Fibroblast of lung (primary cell): ENCODE data around the gene ZXDC. TPM values are rescaled to one million over a fixed set of nuclear protein-coding genes. Genes with fewer than 3 reads are reported as not detected.

Source experiments
- DNase-seq, 2 donors: peaks; one replicate each; pipeline versions ENCODE4 v3.0.0 to v3.0.0-alpha.2; 2010; ENCODE audit warnings: low read depth in 2 of 2
- H2AFZ ChIP-seq: 2 replicates; pipeline ENCODE4 v1.5.1; 2012; ENCODE audit warnings: low read length, control low read depth, inconsistent platforms
- H3K27ac ChIP-seq: 2 replicates; pipeline ENCODE4 v1.5.1; 2011; ENCODE audit warnings: low read length, control low read depth; ENCODE audit not compliant: insufficient read depth
- H3K27me3 ChIP-seq: 2 replicates; pipeline ENCODE4 v1.5.1; 2011; ENCODE audit warnings: mild to moderate bottlenecking, low read length; ENCODE audit not compliant: control insufficient read depth, insufficient read depth
- H3K36me3 ChIP-seq: 2 replicates; pipeline ENCODE4 v1.5.1; 2011; ENCODE audit warnings: low read length; ENCODE audit not compliant: control insufficient read depth, insufficient read depth
- H3K4me1 ChIP-seq: 2 replicates; pipeline ENCODE4 v1.5.1; 2011; ENCODE audit warnings: low read length; ENCODE audit not compliant: control insufficient read depth, insufficient read depth; ENCODE audit errors: extremely low read depth
- H3K4me2 ChIP-seq: 2 replicates; pipeline ENCODE4 v1.5.1; 2011; ENCODE audit warnings: low read length, control low read depth; ENCODE audit not compliant: insufficient read depth; ENCODE audit errors: extremely low read depth
- H3K4me3 ChIP-seq, 4 experiments: fragments of 200-600 bp in 1 of 4; sonication (generic) in 1 of 4; replicated peaks in 1 of 4; 2 replicates each; pipeline ENCODE4 v1.5.1; 2011 to 2016; ENCODE audit warnings: low read length in 4 of 4, low read depth in 3 of 4, mild to moderate bottlenecking in 3 of 4, control low read depth in 2 of 4, inconsistent platforms in 1 of 4, mixed read lengths in 1 of 4; ENCODE audit not compliant: insufficient read depth in 1 of 4; ENCODE audit errors: control extremely low read depth in 1 of 4
- H3K79me2 ChIP-seq: 2 replicates; pipeline ENCODE4 v1.5.1; 2012; ENCODE audit warnings: mild to moderate bottlenecking, low read length, inconsistent platforms; ENCODE audit not compliant: control insufficient read depth, insufficient read depth
- H3K9ac ChIP-seq: 2 replicates; pipeline ENCODE4 v1.5.1; 2011; ENCODE audit warnings: mild to moderate bottlenecking, low read length, control low read depth; ENCODE audit not compliant: insufficient read depth
- H3K9me3 ChIP-seq: 2 replicates; pipeline ENCODE4 v1.5.1; 2012; ENCODE audit warnings: low read depth, low read length; ENCODE audit not compliant: control insufficient read depth, insufficient read depth
- H4K20me1 ChIP-seq: 2 replicates; pipeline ENCODE4 v1.5.1; 2011; ENCODE audit warnings: low read length; ENCODE audit not compliant: control insufficient read depth, insufficient read depth; ENCODE audit errors: extremely low read depth
- CTCF ChIP-seq, 2 donors: IDR thresholded peaks in 1 of 2; conservative IDR thresholded peaks in 1 of 2; 1 replicate in 1 of 2; 2 replicates in 1 of 2; pipeline ENCODE4 v1.5.1; 2011 to 2012; ENCODE audit warnings: low read length in 2 of 2, control low read depth in 1 of 2, inconsistent platforms in 1 of 2, low read depth in 1 of 2, mild to moderate bottlenecking in 1 of 2
- EZH2 ChIP-seq: IDR thresholded peaks from 2 replicates; pipeline ENCODE4 v1.5.1; 2012; ENCODE audit warnings: low read length, control low read depth, mild to moderate bottlenecking; ENCODE audit errors: missing control alignments
- polyA plus RNA-seq, 2 donors: library from polyadenylated mRNA; depleted of rRNA in 1 of 2; stranded (reverse) in 1 of 2; unstranded in 1 of 2; fragments of >200 nt; gene quantifications; 2 replicates each; pipeline ENCODE4 v1.2.1, GENCODE V29; 2011 to 2012; ENCODE audit warnings: missing spikeins in 1 of 2
- total RNA-seq: library from RNA; depleted of rRNA; stranded (reverse); fragments of >200 nt; gene quantifications from 2 replicates; pipeline ENCODE4 v1.2.1, GENCODE V29; 2014

ZXDC gene
- total and polyA plus RNA-seq, 2 donors (not counting 1 experiment from before 2014, with no cell fraction given): 5.9 to 17.8 TPM

GRCh38 chr3:126392246-126392645, 83.4 kb downstream of the ZXDC start:
- no peak for TF ChIP-seq CTCF (conservative IDR thresholded peaks at IDR 0.05 in 1 of 2, IDR thresholded peaks at IDR 0.05 in 1 of 2; ENCODE audit: low read depth in 1 of 2, low read length in 2 of 2)
- TF ChIP-seq EZH2: no peak
- Histone ChIP-seq H3K79me2 (no peaks in the 10 kb centered on the region), H3K27me3 (peaks cover 16% of the 10 kb centered on the region), H3K27ac (no peak overlapping the region), H3K36me3 (no peaks in the 10 kb centered on the region), H3K4me3 (no peak overlapping the region), H3K9me3 (no peaks in the 10 kb centered on the region), H3K9ac (no peak overlapping the region), H3K4me2 (no peak overlapping the region), H4K20me1 (no peaks in the 10 kb centered on the region), H2AFZ (no peak overlapping the region), H3K4me1 (no peaks in the 10 kb centered on the region)
- DNase-seq: no peak

GRCh38 chr3:126391631-126392030, 84.1 kb downstream of the ZXDC start:
- no peak overlapping the region for H2AFZ ChIP-seq
- no peaks in the 10 kb centered on the region for H3K36me3 ChIP-seq
- H3K79me2 ChIP-seq: no peaks in the 10 kb centered on the region
- H3K27ac ChIP-seq: no peak overlapping the region
- no peak overlapping the region for H3K4me3 ChIP-seq
- DNase-seq: no peak
- peaks cover 16% of the 10 kb centered on the region for H3K27me3 ChIP-seq
- TF ChIP-seq CTCF (conservative IDR thresholded peaks at IDR 0.05 in 1 of 2, IDR thresholded peaks at IDR 0.05 in 1 of 2; ENCODE audit: low read depth in 1 of 2, low read length in 2 of 2) (no peak), EZH2 (no peak)
- no peaks in the 10 kb centered on the region for H3K9me3 ChIP-seq
- no peaks in the 10 kb centered on the region for H4K20me1 ChIP-seq
- no peak overlapping the region for H3K4me2 ChIP-seq
- H3K4me1 ChIP-seq: no peaks in the 10 kb centered on the region
- no peak overlapping the region for H3K9ac ChIP-seq

GRCh38 chr3:126390751-126391150, 84.9 kb downstream of the ZXDC start:
- no peaks in the 10 kb centered on the region for H4K20me1 ChIP-seq
- H3K9me3 ChIP-seq: no peaks in the 10 kb centered on the region
- H3K4me3 ChIP-seq: no peak overlapping the region
- peaks cover 16% of the 10 kb centered on the region for H3K27me3 ChIP-seq
- no peaks in the 10 kb centered on the region for H3K36me3 ChIP-seq
- no peak overlapping the region for H3K27ac ChIP-seq
- H3K4me1 ChIP-seq: no peaks in the 10 kb centered on the region
- DNase-seq: no peak
- no peak overlapping the region for H3K9ac ChIP-seq
- no peak overlapping the region for H2AFZ ChIP-seq
- H3K79me2 ChIP-seq: no peaks in the 10 kb centered on the region
- H3K4me2 ChIP-seq: no peak overlapping the region
- TF ChIP-seq EZH2 (no peak), CTCF (conservative IDR thresholded peaks at IDR 0.05 in 1 of 2, IDR thresholded peaks at IDR 0.05 in 1 of 2; ENCODE audit: low read depth in 1 of 2, low read length in 2 of 2) (no peak)
